Vagina (tissue), 2 donors: ENCODE measurements around the gene ZMYND10.

ENCODE experiments used
- POLR2A ChIP-seq, 2 donors: fragments of 450-650 bp; IDR thresholded peaks; one replicate each; pipeline ENCODE4 v1.6.1; 2017; ENCODE audit warnings: antibody characterized with exemption in 2 of 2, mild to moderate bottlenecking in 2 of 2, moderate library complexity in 2 of 2
- POLR2AphosphoS5 ChIP-seq, 2 donors: sonication (generic); formaldehyde crosslinking; IDR thresholded peaks; one replicate each; pipeline ENCODE4 v1.9.0; 2017; ENCODE audit warnings: antibody characterized with exemption in 2 of 2, mild to moderate bottlenecking in 2 of 2, low read depth in 1 of 2; ENCODE audit not compliant: insufficient read depth in 1 of 2
- TF ChIP-seq, protein P1 (sequence below), 3 experiments: fragments of 450-650 bp in 2 of 3; fragments of 200-600 bp in 1 of 3; sonication (generic) in 1 of 3; IDR thresholded peaks; one replicate each; pipeline ENCODE4 v1.5.1; 2017 to 2019; ENCODE audit warnings: antibody characterized with exemption in 3 of 3, mild to moderate bottlenecking in 2 of 3, moderate library complexity in 2 of 3

DNA sequence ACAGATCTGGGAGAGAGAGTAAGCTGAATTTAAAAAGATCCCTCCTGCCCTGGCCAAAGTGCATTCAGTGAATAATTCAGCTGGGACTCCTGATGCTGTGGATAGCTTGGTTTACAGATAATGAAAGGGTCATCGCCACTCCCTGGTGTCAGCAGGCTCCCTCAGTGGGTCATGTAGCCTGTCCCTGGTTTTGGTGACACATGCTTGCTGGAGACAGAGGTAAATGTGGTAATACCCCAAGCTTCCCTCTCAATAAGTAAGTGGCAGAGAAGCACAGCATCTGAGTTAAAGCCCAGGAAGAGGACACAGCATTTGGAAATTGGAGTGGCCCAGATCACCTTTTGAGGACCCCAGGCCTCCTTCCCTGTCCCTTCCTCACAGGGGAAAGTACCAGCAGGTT lies 11.9 kb upstream of the ZMYND10 start:
- TF ChIP-seq POLR2AphosphoS5 (IDR thresholded peaks at IDR 0.05; ENCODE audit: insufficient read depth in 1 of 2, low read depth in 1 of 2) (no peak), POLR2A (IDR thresholded peaks at IDR 0.05) (no peak)
- TF ChIP-seq, protein P1, sequence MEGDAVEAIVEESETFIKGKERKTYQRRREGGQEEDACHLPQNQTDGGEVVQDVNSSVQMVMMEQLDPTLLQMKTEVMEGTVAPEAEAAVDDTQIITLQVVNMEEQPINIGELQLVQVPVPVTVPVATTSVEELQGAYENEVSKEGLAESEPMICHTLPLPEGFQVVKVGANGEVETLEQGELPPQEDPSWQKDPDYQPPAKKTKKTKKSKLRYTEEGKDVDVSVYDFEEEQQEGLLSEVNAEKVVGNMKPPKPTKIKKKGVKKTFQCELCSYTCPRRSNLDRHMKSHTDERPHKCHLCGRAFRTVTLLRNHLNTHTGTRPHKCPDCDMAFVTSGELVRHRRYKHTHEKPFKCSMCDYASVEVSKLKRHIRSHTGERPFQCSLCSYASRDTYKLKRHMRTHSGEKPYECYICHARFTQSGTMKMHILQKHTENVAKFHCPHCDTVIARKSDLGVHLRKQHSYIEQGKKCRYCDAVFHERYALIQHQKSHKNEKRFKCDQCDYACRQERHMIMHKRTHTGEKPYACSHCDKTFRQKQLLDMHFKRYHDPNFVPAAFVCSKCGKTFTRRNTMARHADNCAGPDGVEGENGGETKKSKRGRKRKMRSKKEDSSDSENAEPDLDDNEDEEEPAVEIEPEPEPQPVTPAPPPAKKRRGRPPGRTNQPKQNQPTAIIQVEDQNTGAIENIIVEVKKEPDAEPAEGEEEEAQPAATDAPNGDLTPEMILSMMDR (IDR thresholded peaks at IDR 0.05): no peak
